ENCODE results near the gene SORBS2.

DNA sequence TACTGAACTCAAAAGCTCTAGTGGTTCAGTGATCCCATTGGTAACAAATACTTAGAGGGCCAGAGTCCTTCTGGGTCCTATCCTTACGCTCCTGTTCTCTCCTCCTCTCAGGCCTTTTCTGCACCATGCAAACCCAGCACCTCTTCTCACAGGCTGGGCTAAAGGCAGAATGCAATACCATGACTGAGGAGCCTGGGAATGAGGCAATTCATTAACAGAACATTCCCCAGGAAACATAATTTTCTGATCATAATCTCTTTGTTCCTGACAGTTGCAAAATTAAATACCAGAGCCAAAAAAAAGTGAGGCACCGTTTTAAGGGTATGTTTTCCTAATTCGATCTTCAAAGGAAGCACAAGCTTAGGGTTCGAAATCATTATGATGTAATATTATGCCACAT is 9.0 kb downstream of the SORBS2 start:
- TF ChIP-seq, protein P1, sequence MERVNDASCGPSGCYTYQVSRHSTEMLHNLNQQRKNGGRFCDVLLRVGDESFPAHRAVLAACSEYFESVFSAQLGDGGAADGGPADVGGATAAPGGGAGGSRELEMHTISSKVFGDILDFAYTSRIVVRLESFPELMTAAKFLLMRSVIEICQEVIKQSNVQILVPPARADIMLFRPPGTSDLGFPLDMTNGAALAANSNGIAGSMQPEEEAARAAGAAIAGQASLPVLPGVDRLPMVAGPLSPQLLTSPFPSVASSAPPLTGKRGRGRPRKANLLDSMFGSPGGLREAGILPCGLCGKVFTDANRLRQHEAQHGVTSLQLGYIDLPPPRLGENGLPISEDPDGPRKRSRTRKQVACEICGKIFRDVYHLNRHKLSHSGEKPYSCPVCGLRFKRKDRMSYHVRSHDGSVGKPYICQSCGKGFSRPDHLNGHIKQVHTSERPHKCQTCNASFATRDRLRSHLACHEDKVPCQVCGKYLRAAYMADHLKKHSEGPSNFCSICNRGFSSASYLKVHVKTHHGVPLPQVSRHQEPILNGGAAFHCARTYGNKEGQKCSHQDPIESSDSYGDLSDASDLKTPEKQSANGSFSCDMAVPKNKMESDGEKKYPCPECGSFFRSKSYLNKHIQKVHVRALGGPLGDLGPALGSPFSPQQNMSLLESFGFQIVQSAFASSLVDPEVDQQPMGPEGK (CRISPR knock-in tag; IDR thresholded peaks at IDR 0.05; ENCODE audit: borderline replicate concordance), result no peak
- TF ChIP-seq BACH2 (CRISPR knock-in tag; IDR thresholded peaks at IDR 0.05; ENCODE audit: borderline replicate concordance), result no peak
- TF ChIP-seq, protein P2, sequence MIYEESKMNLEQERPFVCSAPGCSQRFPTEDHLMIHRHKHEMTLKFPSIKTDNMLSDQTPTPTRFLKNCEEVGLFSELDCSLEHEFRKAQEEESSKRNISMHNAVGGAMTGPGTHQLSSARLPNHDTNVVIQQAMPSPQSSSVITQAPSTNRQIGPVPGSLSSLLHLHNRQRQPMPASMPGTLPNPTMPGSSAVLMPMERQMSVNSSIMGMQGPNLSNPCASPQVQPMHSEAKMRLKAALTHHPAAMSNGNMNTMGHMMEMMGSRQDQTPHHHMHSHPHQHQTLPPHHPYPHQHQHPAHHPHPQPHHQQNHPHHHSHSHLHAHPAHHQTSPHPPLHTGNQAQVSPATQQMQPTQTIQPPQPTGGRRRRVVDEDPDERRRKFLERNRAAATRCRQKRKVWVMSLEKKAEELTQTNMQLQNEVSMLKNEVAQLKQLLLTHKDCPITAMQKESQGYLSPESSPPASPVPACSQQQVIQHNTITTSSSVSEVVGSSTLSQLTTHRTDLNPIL (CRISPR knock-in tag; IDR thresholded peaks at IDR 0.05; ENCODE audit: low read depth), result 0 out of 2 replicates have a peak, but pooled peaks have one; percentile 14
- TF ChIP-seq ZFP3 (CRISPR knock-in tag; IDR thresholded peaks at IDR 0.05), result no peak
- TF ChIP-seq, protein P3, sequence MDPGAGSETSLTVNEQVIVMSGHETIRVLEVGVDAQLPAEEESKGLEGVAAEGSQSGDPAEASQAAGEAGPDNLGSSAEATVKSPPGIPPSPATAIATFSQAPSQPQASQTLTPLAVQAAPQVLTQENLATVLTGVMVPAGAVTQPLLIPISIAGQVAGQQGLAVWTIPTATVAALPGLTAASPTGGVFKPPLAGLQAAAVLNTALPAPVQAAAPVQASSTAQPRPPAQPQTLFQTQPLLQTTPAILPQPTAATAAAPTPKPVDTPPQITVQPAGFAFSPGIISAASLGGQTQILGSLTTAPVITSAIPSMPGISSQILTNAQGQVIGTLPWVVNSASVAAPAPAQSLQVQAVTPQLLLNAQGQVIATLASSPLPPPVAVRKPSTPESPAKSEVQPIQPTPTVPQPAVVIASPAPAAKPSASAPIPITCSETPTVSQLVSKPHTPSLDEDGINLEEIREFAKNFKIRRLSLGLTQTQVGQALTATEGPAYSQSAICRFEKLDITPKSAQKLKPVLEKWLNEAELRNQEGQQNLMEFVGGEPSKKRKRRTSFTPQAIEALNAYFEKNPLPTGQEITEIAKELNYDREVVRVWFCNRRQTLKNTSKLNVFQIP (CRISPR knock-in tag; IDR thresholded peaks at IDR 0.05; ENCODE audit: borderline replicate concordance, low read depth), result no peak
- no peak for TF ChIP-seq TCF4 (CRISPR knock-in tag; IDR thresholded peaks at IDR 0.05; ENCODE audit: borderline replicate concordance)
- TF ChIP-seq ESRRG (CRISPR knock-in tag; IDR thresholded peaks at IDR 0.05), result no peak

Data from SK-N-SH treated with all-trans-retinoic acid at 6 μM for 48 hours (cell line).